Erythroblast (primary cell): ENCODE data around the gene WDR90.

Source experiments
- GATA1 ChIP-seq: IDR thresholded peaks from 2 replicates; pipeline ENCODE4 v1.6.1; 2011; ENCODE audit warnings: low read depth, mild to moderate bottlenecking, control low read depth, low read length, moderate library complexity
- POLR2A ChIP-seq: IDR thresholded peaks from 2 replicates; pipeline ENCODE4 v1.6.1; 2011; ENCODE audit warnings: mild to moderate bottlenecking, low read length

DNA sequence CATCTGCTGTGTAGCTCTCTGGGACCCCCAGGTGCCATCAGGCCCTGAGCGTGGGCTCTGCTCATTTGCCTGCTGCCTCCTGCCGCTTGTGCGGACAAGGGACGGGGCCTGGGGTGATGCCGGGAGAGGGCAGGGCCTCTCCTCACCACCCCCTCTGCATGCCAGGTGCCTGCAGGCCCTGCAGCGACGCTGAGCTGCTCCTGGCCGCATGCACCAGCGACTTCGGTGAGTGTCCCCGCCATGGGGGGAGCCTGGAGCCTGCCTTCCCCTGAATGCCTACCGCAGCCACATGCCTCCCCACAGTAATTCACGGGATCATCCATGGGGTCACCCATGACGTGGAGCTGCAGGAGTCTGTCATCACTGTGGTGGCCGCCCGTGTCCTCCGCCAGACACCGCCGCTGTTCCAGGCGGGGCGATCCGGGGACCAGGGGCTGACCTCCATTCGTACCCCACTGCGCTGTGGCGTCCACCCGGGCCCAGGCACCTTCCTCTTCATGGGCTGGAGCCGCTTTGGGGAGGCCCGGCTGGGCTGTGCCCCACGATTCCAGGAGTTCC is 67.7 kb downstream of the WDR90 start:
- no peak for TF ChIP-seq POLR2A
- no peak for TF ChIP-seq GATA1
